ENCODE measurements around the gene SH3BP1. TPM values are rescaled to one million over a fixed set of nuclear protein-coding genes. Genes with fewer than 3 reads are reported as not detected.

Gene SH3BP1
- polyA plus RNA-seq, 1 donor from 2014 or later: 0.63 TPM

DNA sequence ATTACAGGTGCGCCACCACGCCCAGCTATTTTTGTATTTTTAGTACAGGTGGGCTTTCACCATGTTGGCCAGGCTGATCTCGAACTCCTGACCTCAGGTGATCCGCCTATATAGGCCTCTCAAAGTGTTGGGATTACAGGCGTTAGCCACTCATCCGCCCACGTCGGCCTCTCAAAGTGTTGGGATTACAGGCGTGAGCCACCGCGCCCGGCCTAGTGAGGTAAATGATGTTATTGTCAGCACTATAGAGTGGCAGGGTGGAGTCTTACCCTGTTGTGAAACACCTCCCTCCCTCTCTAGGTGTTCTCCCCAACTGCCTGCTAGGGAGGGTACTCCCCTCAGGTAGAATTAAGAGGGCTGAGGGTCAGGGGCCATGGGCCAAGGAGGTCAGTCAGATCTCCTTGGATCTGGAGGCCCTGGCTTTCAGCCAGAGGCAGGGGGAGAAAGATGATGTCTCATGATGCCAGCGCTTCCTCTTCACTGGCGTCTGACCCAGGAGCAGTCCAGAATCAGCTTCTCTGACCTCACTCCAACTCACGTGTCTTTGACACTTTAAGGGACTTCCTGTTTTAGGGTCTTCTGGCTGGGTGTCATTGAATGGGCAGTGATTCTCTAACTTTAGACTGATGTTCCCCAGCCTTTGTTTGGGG lies 28.9 kb upstream of the SH3BP1 start:
- Histone ChIP-seq H2AFZ (ENCODE audit: low read depth, low read length) (no peak overlapping the region), H3K4me3 (ENCODE audit: low read length) (peak overlapping the region; percentile 98)

DNA sequence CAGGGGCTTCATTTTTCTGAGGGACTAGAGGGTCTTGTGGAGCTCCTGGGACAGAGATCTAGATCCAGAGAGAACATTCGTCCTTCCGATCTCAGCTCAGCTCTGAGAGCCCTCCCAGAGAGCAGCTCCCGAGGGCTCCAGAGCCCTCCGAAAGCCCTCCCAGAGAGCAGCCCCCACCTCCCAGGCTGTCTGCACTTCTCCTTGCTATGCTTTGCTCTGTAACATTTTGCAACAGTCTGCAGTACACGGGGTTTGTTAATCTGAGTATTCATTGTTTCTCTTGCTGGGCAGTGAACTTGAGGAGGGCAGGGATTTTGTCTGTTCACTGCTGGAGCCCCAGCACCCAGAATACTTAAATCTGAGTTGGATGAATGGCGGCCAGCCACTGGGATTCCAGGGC lies 28.3 kb upstream of the SH3BP1 start:
- Histone ChIP-seq H3K4me2 (ENCODE audit: low read length) (no peak overlapping the region), H3K9me3 (ENCODE audit: low read length) (no peaks in the 10 kb centered on the region), H3F3A (ENCODE audit: insufficient read depth, low read length, poor library complexity, severe bottlenecking) (no peaks in the 10 kb centered on the region), H3K27ac (ENCODE audit: low read length) (no peak overlapping the region), H3K79me2 (replicated peaks; ENCODE audit: insufficient read depth, low read length) (peaks cover 10% of the 10 kb centered on the region), H3K27me3 (ENCODE audit: insufficient read depth, low read depth, low read length) (no peaks in the 10 kb centered on the region), H2AFZ (ENCODE audit: low read depth, low read length) (no peak overlapping the region), H4K20me1 (ENCODE audit: insufficient read depth) (no peaks in the 10 kb centered on the region), H3K4me3 (ENCODE audit: low read length) (no peak overlapping the region), H3K9ac (ENCODE audit: low read length) (no peak overlapping the region), H3K9me2 (ENCODE audit: insufficient read depth, low read length) (no peaks in the 10 kb centered on the region), H3K36me3 (ENCODE audit: insufficient read depth, low read length) (no peaks in the 10 kb centered on the region)
- TF ChIP-seq EP300 (conservative IDR thresholded peaks at IDR 0.05; ENCODE audit: poor library complexity, severe bottlenecking) (no peak), POLR2AphosphoS5 (IDR thresholded peaks at IDR 0.05) (no peak), TAF1 (IDR thresholded peaks at IDR 0.05; ENCODE audit: low read depth) (no peak), SMC3 (conservative IDR thresholded peaks at IDR 0.05; ENCODE audit: poor library complexity) (no peak)
- TF ChIP-seq, protein P1, sequence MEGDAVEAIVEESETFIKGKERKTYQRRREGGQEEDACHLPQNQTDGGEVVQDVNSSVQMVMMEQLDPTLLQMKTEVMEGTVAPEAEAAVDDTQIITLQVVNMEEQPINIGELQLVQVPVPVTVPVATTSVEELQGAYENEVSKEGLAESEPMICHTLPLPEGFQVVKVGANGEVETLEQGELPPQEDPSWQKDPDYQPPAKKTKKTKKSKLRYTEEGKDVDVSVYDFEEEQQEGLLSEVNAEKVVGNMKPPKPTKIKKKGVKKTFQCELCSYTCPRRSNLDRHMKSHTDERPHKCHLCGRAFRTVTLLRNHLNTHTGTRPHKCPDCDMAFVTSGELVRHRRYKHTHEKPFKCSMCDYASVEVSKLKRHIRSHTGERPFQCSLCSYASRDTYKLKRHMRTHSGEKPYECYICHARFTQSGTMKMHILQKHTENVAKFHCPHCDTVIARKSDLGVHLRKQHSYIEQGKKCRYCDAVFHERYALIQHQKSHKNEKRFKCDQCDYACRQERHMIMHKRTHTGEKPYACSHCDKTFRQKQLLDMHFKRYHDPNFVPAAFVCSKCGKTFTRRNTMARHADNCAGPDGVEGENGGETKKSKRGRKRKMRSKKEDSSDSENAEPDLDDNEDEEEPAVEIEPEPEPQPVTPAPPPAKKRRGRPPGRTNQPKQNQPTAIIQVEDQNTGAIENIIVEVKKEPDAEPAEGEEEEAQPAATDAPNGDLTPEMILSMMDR (IDR thresholded peaks at IDR 0.05; ENCODE audit: poor library complexity, severe bottlenecking): no peak
- TF ChIP-seq, protein P2, sequence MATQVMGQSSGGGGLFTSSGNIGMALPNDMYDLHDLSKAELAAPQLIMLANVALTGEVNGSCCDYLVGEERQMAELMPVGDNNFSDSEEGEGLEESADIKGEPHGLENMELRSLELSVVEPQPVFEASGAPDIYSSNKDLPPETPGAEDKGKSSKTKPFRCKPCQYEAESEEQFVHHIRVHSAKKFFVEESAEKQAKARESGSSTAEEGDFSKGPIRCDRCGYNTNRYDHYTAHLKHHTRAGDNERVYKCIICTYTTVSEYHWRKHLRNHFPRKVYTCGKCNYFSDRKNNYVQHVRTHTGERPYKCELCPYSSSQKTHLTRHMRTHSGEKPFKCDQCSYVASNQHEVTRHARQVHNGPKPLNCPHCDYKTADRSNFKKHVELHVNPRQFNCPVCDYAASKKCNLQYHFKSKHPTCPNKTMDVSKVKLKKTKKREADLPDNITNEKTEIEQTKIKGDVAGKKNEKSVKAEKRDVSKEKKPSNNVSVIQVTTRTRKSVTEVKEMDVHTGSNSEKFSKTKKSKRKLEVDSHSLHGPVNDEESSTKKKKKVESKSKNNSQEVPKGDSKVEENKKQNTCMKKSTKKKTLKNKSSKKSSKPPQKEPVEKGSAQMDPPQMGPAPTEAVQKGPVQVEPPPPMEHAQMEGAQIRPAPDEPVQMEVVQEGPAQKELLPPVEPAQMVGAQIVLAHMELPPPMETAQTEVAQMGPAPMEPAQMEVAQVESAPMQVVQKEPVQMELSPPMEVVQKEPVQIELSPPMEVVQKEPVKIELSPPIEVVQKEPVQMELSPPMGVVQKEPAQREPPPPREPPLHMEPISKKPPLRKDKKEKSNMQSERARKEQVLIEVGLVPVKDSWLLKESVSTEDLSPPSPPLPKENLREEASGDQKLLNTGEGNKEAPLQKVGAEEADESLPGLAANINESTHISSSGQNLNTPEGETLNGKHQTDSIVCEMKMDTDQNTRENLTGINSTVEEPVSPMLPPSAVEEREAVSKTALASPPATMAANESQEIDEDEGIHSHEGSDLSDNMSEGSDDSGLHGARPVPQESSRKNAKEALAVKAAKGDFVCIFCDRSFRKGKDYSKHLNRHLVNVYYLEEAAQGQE (IDR thresholded peaks at IDR 0.05; ENCODE audit: borderline replicate concordance): no peak

More for the DNA sequence above, 28.9 kb upstream of the SH3BP1 start:
- no peak overlapping the region for H3K27ac ChIP-seq (ENCODE audit: low read length)
- no peaks in the 10 kb centered on the region for H3K36me3 ChIP-seq (ENCODE audit: insufficient read depth, low read length)
- no peaks in the 10 kb centered on the region for H3K9me3 ChIP-seq (ENCODE audit: low read length)
- no peaks in the 10 kb centered on the region for H3K27me3 ChIP-seq (ENCODE audit: insufficient read depth, low read depth, low read length)
- H3F3A ChIP-seq (ENCODE audit: insufficient read depth, low read length, poor library complexity, severe bottlenecking): no peaks in the 10 kb centered on the region
- H3K9me2 ChIP-seq (ENCODE audit: insufficient read depth, low read length): no peaks in the 10 kb centered on the region
- H3K79me2 ChIP-seq (replicated peaks; ENCODE audit: insufficient read depth, low read length): peaks cover 10% of the 10 kb centered on the region
- no peaks in the 10 kb centered on the region for H4K20me1 ChIP-seq (ENCODE audit: insufficient read depth)
- TF ChIP-seq, protein P1 (IDR thresholded peaks at IDR 0.05; ENCODE audit: poor library complexity, severe bottlenecking): no peak
- H3K4me2 ChIP-seq (ENCODE audit: low read length): no peak overlapping the region
- H3K9ac ChIP-seq (ENCODE audit: low read length): no peak overlapping the region

All from neural cell (in vitro differentiated cells).